PC-3 (cell line): Measurements from ENCODE around the gene ARMC5. TPM values are rescaled to one million over a fixed set of nuclear protein-coding genes. Genes with fewer than 3 reads are reported as not detected.

Experiments used
- ATAC-seq: fragments of 200-7000 bp; cut with Tn5 transposase; 2 replicates; pipeline ENCODE4 v1.9.1; 2020; ENCODE audit warnings: mild to moderate bottlenecking, moderate library complexity
- Bru-seq: library from RNA; stranded (reverse); fragments of 400-500 nt; gene quantifications from one replicate; lab custom pipeline; 2021; lab: Mats Ljungman, UMichigan
- BruChase-seq, 2 experiments: library from RNA; stranded (reverse); fragments of 400-500 nt; gene quantifications; one replicate each; lab custom pipeline; 2021; lab: Mats Ljungman, UMichigan
- BruUV-seq: library from RNA; stranded (reverse); fragments of 400-500 nt; replicated peaks from 2 replicates; lab custom pipeline; 2021; lab: Mats Ljungman, UMichigan
- CTCF ChIA-PET: fragments of 300-600 bp; sonication (Branson Sonifier 250); formaldehyde crosslinking; loops from one replicate; lab custom pipeline; 2022; ENCODE audit warnings: antibody characterized with exemption; lab: Charles Lee
- POLR2A ChIA-PET: fragments of 300-600 bp; sonication (Branson Sonifier 250); formaldehyde crosslinking; loops from one replicate; lab custom pipeline; 2022; ENCODE audit warnings: antibody characterized with exemption; ENCODE audit not compliant: unreplicated experiment; lab: Charles Lee
- DNase-seq: peaks from one replicate; pipeline ENCODE4 v3.0.0-alpha.2; 2015
- H2AFZ ChIP-seq: fragments of 300-600 bp; sonication (generic); 2 replicates; pipeline ENCODE4 v1.6.0; 2016; ENCODE audit warnings: antibody characterized with exemption, low read length
- H3F3A ChIP-seq: fragments of 300-600 bp; sonication (generic); one replicate; pipeline ENCODE4 v1.6.0; 2017; ENCODE audit warnings: antibody characterized with exemption, low read length, control low read depth, mild to moderate bottlenecking; ENCODE audit not compliant: unreplicated experiment
- H3K27ac ChIP-seq: fragments of 300-600 bp; sonication (generic); 2 replicates; pipeline ENCODE4 v1.5.1; 2016; ENCODE audit warnings: mild to moderate bottlenecking, low read length
- H3K27me3 ChIP-seq: fragments of 300-600 bp; sonication (generic); 2 replicates; pipeline ENCODE4 v1.6.1; 2016; ENCODE audit warnings: low read length, mixed read lengths
- H3K36me3 ChIP-seq: fragments of 300-600 bp; sonication (generic); 2 replicates; pipeline ENCODE4 v1.6.1; 2016; ENCODE audit warnings: low read depth, mixed run types, low read length, mixed read lengths
- H3K4me1 ChIP-seq: fragments of 300-600 bp; sonication (generic); 2 replicates; pipeline ENCODE4 v1.5.1; 2016; ENCODE audit warnings: low read length; ENCODE audit not compliant: insufficient read depth
- H3K4me2 ChIP-seq: fragments of 300-600 bp; sonication (generic); 2 replicates; pipeline ENCODE4 v1.6.0; 2016; ENCODE audit warnings: low read length
- H3K4me3 ChIP-seq: fragments of 300-600 bp; sonication (generic); 2 replicates; pipeline ENCODE4 v1.5.1; 2016; ENCODE audit warnings: mild to moderate bottlenecking, low read length, mixed read lengths
- H3K79me2 ChIP-seq: fragments of 300-600 bp; sonication (generic); 2 replicates; pipeline ENCODE4 v1.6.1; 2017; ENCODE audit warnings: low read length, mixed read lengths
- H3K9ac ChIP-seq: fragments of 300-600 bp; sonication (generic); 2 replicates; pipeline ENCODE4 v1.6.0; 2016; ENCODE audit warnings: mild to moderate bottlenecking, low read length
- H3K9me2 ChIP-seq: fragments of 300-600 bp; sonication (generic); replicated peaks from 2 replicates; pipeline ENCODE4 v1.6.1; 2016; ENCODE audit warnings: mixed run types, low read length, mixed read lengths
- H3K9me3 ChIP-seq: fragments of 300-600 bp; sonication (generic); 2 replicates; pipeline ENCODE4 v1.6.1; 2016; ENCODE audit warnings: low read length, mixed read lengths
- H4K20me1 ChIP-seq: fragments of 300-600 bp; sonication (generic); 2 replicates; pipeline ENCODE4 v1.6.1; 2016; ENCODE audit warnings: low read length, mixed read lengths
- EZH2 ChIP-seq: fragments of 300-600 bp; sonication (generic); IDR thresholded peaks from one replicate; pipeline ENCODE4 v1.6.1; 2017; ENCODE audit warnings: antibody characterized with exemption, mild to moderate bottlenecking, low read length; ENCODE audit not compliant: unreplicated experiment
- EZH2phosphoT487 ChIP-seq: fragments of 300-600 bp; sonication (generic); IDR thresholded peaks from 2 replicates; pipeline ENCODE4 v1.6.1; 2018; ENCODE audit warnings: mild to moderate bottlenecking, antibody characterized with exemption, low read length, borderline replicate concordance
- intact Hi-C: fragments of 100-400 bp; cut with micrococcal nuclease; formaldehyde crosslinking; loops from 2 replicates; pipeline ENCODE4 v1.9.0; 2023
- long read RNA-seq: library from polyadenylated mRNA; unstranded; transcript quantifications from one replicate; pipeline ENCODE4 v2.0.0, GENCODE V29; 2021; ENCODE audit not compliant: unreplicated experiment
- total RNA-seq: library from RNA; depleted of rRNA; stranded (reverse); fragments of >200 nt; gene quantifications from 2 replicates; pipeline ENCODE4 v1.2.3, GENCODE V29; 2014; rRNA removed
- TF ChIP-seq, protein P1 (sequence below): fragments of 300-600 bp; sonication (generic); conservative IDR thresholded peaks from 2 replicates; pipeline ENCODE4 v1.5.1; 2017; ENCODE audit warnings: antibody characterized with exemption, low read depth, mild to moderate bottlenecking, low read length

Gene ARMC5, protein sequence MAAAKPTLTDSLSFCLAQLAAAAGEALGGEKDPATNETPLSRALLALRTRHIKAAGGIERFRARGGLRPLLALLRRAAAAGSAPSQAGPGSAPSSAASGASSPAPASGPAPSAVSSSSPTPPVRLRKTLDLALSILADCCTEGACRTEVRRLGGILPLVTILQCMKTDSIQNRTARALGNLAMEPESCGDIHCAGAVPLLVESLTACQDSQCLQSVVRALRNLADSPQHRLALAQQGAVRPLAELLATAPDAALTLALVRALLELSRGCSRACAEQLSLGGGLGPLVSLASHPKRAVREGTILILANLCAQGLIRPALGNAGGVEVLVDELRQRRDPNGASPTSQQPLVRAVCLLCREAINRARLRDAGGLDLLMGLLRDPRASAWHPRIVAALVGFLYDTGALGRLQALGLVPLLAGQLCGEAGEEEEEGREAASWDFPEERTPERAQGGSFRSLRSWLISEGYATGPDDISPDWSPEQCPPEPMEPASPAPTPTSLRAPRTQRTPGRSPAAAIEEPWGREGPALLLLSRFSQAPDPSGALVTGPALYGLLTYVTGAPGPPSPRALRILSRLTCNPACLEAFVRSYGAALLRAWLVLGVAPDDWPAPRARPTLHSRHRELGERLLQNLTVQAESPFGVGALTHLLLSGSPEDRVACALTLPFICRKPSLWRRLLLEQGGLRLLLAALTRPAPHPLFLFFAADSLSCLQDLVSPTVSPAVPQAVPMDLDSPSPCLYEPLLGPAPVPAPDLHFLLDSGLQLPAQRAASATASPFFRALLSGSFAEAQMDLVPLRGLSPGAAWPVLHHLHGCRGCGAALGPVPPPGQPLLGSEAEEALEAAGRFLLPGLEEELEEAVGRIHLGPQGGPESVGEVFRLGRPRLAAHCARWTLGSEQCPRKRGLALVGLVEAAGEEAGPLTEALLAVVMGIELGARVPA
- total RNA-seq (5.4 and 5.8 TPM in 2 replicates), Bru-seq, nascent RNA (percentile 37 among the genes with signal in this experiment), BruChase-seq, experiment 1, labeled RNA remaining after a 6-hour chase (percentile 47 among the genes with signal in this experiment), BruChase-seq, experiment 2, labeled RNA remaining after a 2-hour chase (percentile 51 among the genes with signal in this experiment)
- long read RNA-seq, partial matches to known transcripts, result 5 of 13 reads
- long read RNA-seq, other reads (novel, unspliced or antisense), result 4 of 13 reads

DNA sequence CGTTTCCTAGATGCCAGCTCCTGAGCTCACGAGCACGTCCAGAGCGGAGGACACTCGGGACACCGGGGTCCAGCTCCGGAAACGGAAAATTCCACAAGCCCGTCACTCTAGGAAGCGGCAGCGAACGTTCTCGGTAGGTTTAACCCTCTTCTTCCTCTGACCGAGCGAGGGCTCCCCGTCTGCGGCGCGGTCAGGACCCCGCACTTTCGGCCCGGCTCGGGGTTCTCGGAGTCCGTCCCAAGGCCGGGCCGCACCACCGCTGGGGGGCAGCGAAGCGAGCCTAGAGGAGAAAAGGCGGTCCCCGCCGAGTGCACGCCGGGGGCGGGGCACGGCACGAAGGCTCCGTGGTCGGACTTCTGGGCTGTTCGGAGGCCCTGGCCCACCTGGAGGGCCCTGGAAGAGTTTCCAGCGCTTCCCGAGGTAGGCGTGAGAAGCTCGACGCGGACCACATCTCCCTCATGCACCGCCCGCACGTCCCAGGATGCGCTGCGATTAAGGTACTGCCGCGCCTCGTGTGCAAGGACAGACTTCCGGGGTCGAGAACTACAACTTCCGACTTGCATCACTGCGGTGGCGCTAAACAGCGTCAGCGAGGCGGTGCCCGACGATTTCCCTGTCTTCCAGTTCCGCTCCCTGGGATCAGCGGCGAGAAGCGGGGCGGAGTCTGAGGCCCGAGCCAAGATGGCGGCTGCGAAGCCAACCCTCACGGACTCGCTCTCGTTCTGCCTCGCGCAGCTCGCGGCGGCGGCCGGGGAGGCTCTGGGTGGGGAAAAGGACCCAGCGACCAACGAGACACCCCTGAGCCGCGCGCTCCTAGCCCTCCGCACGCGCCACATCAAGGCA lies at the start of gene ARMC5:
Gene ARMC5 (plus strand): TSS at position 658 of the 843 bp plus-strand sequence. CDS start 24 bp downstream, at position 682.
- no peaks in the 10 kb centered on the region for H4K20me1 ChIP-seq
- no peaks in the 10 kb centered on the region for H3K9me3 ChIP-seq
- H3K4me2 ChIP-seq, result peak within 1 kb of the TSS; percentile 91
- H3K36me3 ChIP-seq, result no peaks in the 10 kb centered on the region
- H3K27ac ChIP-seq, result peak within 1 kb of the TSS; percentile 94
- ATAC-seq, result peak; percentile 84
- BruUV-seq, result TSS peak; percentile 49
- no peaks in the 10 kb centered on the region for H3F3A ChIP-seq
- TF ChIP-seq EZH2phosphoT487, result no peak
- no peak for TF ChIP-seq EZH2
- TF ChIP-seq, protein P1, sequence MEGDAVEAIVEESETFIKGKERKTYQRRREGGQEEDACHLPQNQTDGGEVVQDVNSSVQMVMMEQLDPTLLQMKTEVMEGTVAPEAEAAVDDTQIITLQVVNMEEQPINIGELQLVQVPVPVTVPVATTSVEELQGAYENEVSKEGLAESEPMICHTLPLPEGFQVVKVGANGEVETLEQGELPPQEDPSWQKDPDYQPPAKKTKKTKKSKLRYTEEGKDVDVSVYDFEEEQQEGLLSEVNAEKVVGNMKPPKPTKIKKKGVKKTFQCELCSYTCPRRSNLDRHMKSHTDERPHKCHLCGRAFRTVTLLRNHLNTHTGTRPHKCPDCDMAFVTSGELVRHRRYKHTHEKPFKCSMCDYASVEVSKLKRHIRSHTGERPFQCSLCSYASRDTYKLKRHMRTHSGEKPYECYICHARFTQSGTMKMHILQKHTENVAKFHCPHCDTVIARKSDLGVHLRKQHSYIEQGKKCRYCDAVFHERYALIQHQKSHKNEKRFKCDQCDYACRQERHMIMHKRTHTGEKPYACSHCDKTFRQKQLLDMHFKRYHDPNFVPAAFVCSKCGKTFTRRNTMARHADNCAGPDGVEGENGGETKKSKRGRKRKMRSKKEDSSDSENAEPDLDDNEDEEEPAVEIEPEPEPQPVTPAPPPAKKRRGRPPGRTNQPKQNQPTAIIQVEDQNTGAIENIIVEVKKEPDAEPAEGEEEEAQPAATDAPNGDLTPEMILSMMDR, result no peak; the same call in 1 of the 2 replicates
- H3K27me3 ChIP-seq, result no peaks in the 10 kb centered on the region
- H3K9me2 ChIP-seq, result no peaks in the 10 kb centered on the region
- intact Hi-C loops, result loop anchor here (2.0 to 10.0 kb wide), 3 partner anchors 238 to 387 kb away; partner anchors contain the start of genes PYCARD, ZNF646 and ZNF668
- peaks cover 13% of the 10 kb centered on the region for H3K4me1 ChIP-seq
- ChIA-PET POLR2A (no interaction called here), CTCF (no interaction called here)
- H3K9ac ChIP-seq, result peak within 1 kb of the TSS; percentile 96
- peaks cover 17% of the 10 kb centered on the region; the same call in 1 of the 2 replicates for H3K79me2 ChIP-seq
- peak within 1 kb of the TSS; percentile 91 for H2AFZ ChIP-seq
- DNase-seq, result peak; percentile 90
- peak within 1 kb of the TSS; percentile 77 for H3K4me3 ChIP-seq

DNA sequence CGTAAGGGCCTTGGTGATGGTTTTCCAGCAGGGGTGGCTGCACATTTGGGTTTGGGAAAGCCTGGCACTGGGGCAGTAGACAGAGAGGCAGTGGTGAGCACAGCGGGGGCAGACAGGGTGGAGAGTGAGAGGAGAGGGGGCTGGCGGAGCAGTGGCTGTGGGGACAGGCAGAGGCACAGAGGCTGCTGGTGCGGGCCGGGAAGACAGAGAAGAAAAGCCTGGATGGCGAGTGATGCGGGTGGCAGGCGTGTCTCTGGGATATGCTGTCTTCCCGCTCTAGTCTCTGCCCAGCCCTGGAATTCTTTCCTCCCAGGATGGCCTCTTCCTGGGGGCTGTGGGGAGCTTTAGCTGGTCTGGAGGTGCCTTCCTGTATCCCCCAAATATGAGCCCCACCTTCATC lies 49.2 kb upstream of the ARMC5 start:
- Histone ChIP-seq H4K20me1 (no peaks in the 10 kb centered on the region), H3K79me2 (no peaks in the 10 kb centered on the region), H3F3A (no peaks in the 10 kb centered on the region), H3K9me3 (no peaks in the 10 kb centered on the region), H3K27me3 (no peaks in the 10 kb centered on the region), H3K9ac (no peak overlapping the region), H2AFZ (no peak overlapping the region), H3K4me3 (no peak overlapping the region), H3K4me1 (no peaks in the 10 kb centered on the region), H3K9me2 (no peaks in the 10 kb centered on the region), H3K27ac (no peak overlapping the region), H3K4me2 (no peak overlapping the region), H3K36me3 (no peaks in the 10 kb centered on the region)
- TF ChIP-seq, protein P1, result no peak
- no peak for TF ChIP-seq EZH2
- no peak for TF ChIP-seq EZH2phosphoT487
- CTCF ChIA-PET, result no interaction called here
- ATAC-seq, result no peak
- no TSS peak for BruUV-seq
- POLR2A ChIA-PET, result no interaction called here
- DNase-seq, result no peak
- intact Hi-C loops, result no loop called here
